HCT116 (cell line): ENCODE results near the gene BBX. TPM values are rescaled to one million over a fixed set of nuclear protein-coding genes. Genes with fewer than 3 reads are reported as not detected.

Source experiments
- ATAC-seq: fragments of 200-7000 bp; cut with Tn5 transposase; 2 replicates; pipeline ENCODE4 v1.9.1; 2020; ENCODE audit warnings: mild to moderate bottlenecking, moderate library complexity
- BruUV-seq: library from RNA; stranded (reverse); fragments of 400-500 nt; replicated peaks from 2 replicates; lab custom pipeline; 2021; lab: Mats Ljungman, UMichigan
- CTCF ChIA-PET: fragments of 300-600 bp; sonication (Branson Sonifier 250); formaldehyde crosslinking; loops from one replicate; lab custom pipeline; 2021; ENCODE audit warnings: antibody characterized with exemption; lab: Charles Lee
- POLR2A ChIA-PET: fragments of 300-600, 350-600 bp; sonication (Branson Sonifier 250); formaldehyde crosslinking; loops from one replicate; lab custom pipeline; 2021; ENCODE audit warnings: antibody characterized with exemption; lab: Charles Lee
- RAD21 ChIA-PET, 2 experiments: fragments of 300-600 bp; sonication (Branson Sonifier 250); formaldehyde crosslinking; loops; one replicate each; lab custom pipeline; 2023; ENCODE audit warnings: low total read pairs in 2 of 2; ENCODE audit not compliant: uncharacterized antibody in 2 of 2, unreplicated experiment in 2 of 2, low non-redundant PET in 1 of 2; lab: Charles Lee
- DNase-seq: peaks from one replicate; pipeline ENCODE4 v3.0.0-alpha.2; 2010; ENCODE audit warnings: low read depth, low spot score
- H2AFZ ChIP-seq: fragments of 200-600 bp; shearing (Covaris generic), sonication (generic); 2 replicates; pipeline ENCODE4 v1.6.1; 2017; ENCODE audit warnings: low read depth, mixed run types, mixed read lengths, antibody characterized with exemption, low read length; ENCODE audit not compliant: poor library complexity, severe bottlenecking
- H3K27ac ChIP-seq: 2 replicates; pipeline ENCODE4 v1.5.1; 2012; ENCODE audit warnings: low read depth, low read length
- H3K27me3 ChIP-seq: fragments of 200-600 bp; sonication (generic); 2 replicates; pipeline ENCODE4 v1.6.1; 2016; ENCODE audit warnings: mixed run types, low read length, mixed read lengths; ENCODE audit not compliant: insufficient read depth
- H3K36me3 ChIP-seq, 2 experiments: fragments of 200-500 bp in 1 of 2; fragments of 200-600 bp in 1 of 2; sonication (Bioruptor generic) in 1 of 2; sonication (generic) in 1 of 2; 2 replicates each; pipeline versions ENCODE4 v1.5.1 to v1.6.1; 2014 to 2016; ENCODE audit warnings: low read length in 2 of 2, inconsistent platforms in 1 of 2, mixed read lengths in 1 of 2, mixed run types in 1 of 2; ENCODE audit not compliant: insufficient read depth in 2 of 2, control insufficient read depth in 1 of 2
- H3K4me1 ChIP-seq, 2 experiments: fragments of 200-600 bp in 1 of 2; sonication (generic) in 1 of 2; 2 replicates each; pipeline versions ENCODE4 v1.5.1 to v1.6.1; 2012 to 2017; ENCODE audit warnings: low read length in 2 of 2, inconsistent platforms in 1 of 2, mild to moderate bottlenecking in 1 of 2, mixed read lengths in 1 of 2, mixed run types in 1 of 2, moderate library complexity in 1 of 2; ENCODE audit not compliant: insufficient read depth in 2 of 2, control insufficient read depth in 1 of 2
- H3K4me2 ChIP-seq: fragments of 200-600 bp; sonication (generic); 2 replicates; pipeline ENCODE4 v1.6.1; 2017; ENCODE audit warnings: mixed run types, low read length, mixed read lengths
- H3K4me3 ChIP-seq, 2 experiments: fragments of 200-600 bp in 1 of 2; sonication (generic) in 1 of 2; replicated peaks in 1 of 2; 2 replicates each; pipeline ENCODE4 v1.5.1; 2011 to 2016; ENCODE audit warnings: low read length in 2 of 2, control low read depth in 1 of 2, low read depth in 1 of 2, mild to moderate bottlenecking in 1 of 2, mixed read lengths in 1 of 2, mixed run types in 1 of 2
- H3K79me2 ChIP-seq: fragments of 200-600 bp; sonication (generic); 2 replicates; pipeline ENCODE4 v1.6.1; 2017; ENCODE audit warnings: mild to moderate bottlenecking, mixed run types, low read length, moderate library complexity, mixed read lengths; ENCODE audit not compliant: insufficient read depth
- H3K9ac ChIP-seq: fragments of 200-600 bp; sonication (generic); 2 replicates; pipeline ENCODE4 v1.6.1; 2016; ENCODE audit warnings: low read length, mixed read lengths
- H3K9me2 ChIP-seq: fragments of 200-600 bp; sonication (generic), shearing (Covaris generic); 2 replicates; pipeline ENCODE4 v1.6.1; 2017; ENCODE audit warnings: mixed run types, mild to moderate bottlenecking, moderate library complexity; ENCODE audit not compliant: insufficient read depth
- H3K9me3 ChIP-seq, 2 experiments: fragments of 200-500 bp in 1 of 2; fragments of 200-600 bp in 1 of 2; sonication (Bioruptor generic) in 1 of 2; sonication (generic) in 1 of 2; 2 replicates each; pipeline ENCODE4 v1.6.1; 2014 to 2017; ENCODE audit warnings: low read length in 2 of 2, mixed read lengths in 2 of 2, inconsistent platforms in 1 of 2, low read depth in 1 of 2, mild to moderate bottlenecking in 1 of 2, mixed run types in 1 of 2, moderate library complexity in 1 of 2; ENCODE audit not compliant: control insufficient read depth in 1 of 2, insufficient read depth in 1 of 2
- H4K20me1 ChIP-seq: fragments of 200-600 bp; sonication (generic), shearing (Covaris generic); 2 replicates; pipeline ENCODE4 v1.6.1; 2017; ENCODE audit warnings: mixed run types, mild to moderate bottlenecking, moderate library complexity; ENCODE audit not compliant: insufficient read depth
- CBX3 ChIP-seq: IDR thresholded peaks from 2 replicates; pipeline ENCODE4 v1.6.1; 2012; ENCODE audit warnings: low read depth
- EGR1 ChIP-seq: IDR thresholded peaks from 2 replicates; pipeline ENCODE4 v1.6.1; 2012; ENCODE audit warnings: low read depth
- ELF1 ChIP-seq: IDR thresholded peaks from 2 replicates; pipeline ENCODE4 v1.6.1; 2012; ENCODE audit warnings: low read depth, borderline replicate concordance
- EZH2 ChIP-seq: fragments of 200-600 bp; sonication (generic); IDR thresholded peaks from 2 replicates; pipeline ENCODE4 v1.6.1; 2017; ENCODE audit warnings: antibody characterized with exemption, mixed run types
- EZH2phosphoT487 ChIP-seq: fragments of 200-600 bp; IDR thresholded peaks from 2 replicates; pipeline ENCODE4 v1.6.1; 2018; ENCODE audit warnings: antibody characterized with exemption, borderline replicate concordance
- SIN3A ChIP-seq: IDR thresholded peaks from 2 replicates; pipeline ENCODE4 v1.6.1; 2012; ENCODE audit warnings: low read depth
- SP1 ChIP-seq: IDR thresholded peaks from 2 replicates; pipeline ENCODE4 v1.6.1; 2012; ENCODE audit warnings: low read depth
- TCF7L2 ChIP-seq: IDR thresholded peaks from 2 replicates; pipeline ENCODE4 v1.7.0; 2011; ENCODE audit warnings: borderline replicate concordance, inconsistent platforms; ENCODE audit not compliant: insufficient read depth, insufficient read length; ENCODE audit errors: extremely low read depth
- ZFX ChIP-seq: fragments of 450-650 bp; IDR thresholded peaks from 2 replicates; pipeline ENCODE4 v1.6.1; 2017
- intact Hi-C: fragments of 100-400 bp; cut with micrococcal nuclease; formaldehyde crosslinking; loops from 2 replicates; pipeline ENCODE4 v1.10.0; 2022
- total RNA-seq: library from RNA; stranded (reverse); gene quantifications from one replicate; pipeline ENCODE4 v1.2.1, GENCODE V29; 2021; ENCODE audit not compliant: unreplicated experiment
- TF ChIP-seq, protein P1 (sequence below): IDR thresholded peaks from 2 replicates; pipeline ENCODE4 v1.6.1; 2012; ENCODE audit warnings: low read depth

Gene BBX
- total RNA-seq, 1 experiment from 2014 or later: 55.6 TPM

DNA sequence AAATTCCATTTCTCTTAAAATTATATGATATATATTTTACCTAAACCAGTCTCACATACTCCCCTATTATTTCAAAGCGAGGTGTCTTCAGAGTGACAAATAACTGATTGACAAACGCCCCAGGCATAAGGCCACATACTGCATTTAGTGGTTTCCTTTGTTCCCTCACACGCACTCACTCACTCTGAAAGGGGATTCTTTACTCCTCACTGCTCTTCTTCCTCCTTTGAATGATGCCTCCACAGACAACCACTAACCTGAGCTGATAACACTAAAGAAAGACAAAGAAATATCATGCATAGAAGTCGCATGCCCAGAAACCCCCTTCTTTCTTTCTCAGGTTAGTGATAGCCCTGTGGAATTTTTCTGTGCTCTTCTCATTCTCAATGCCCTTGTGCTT is 24.1 kb upstream of the BBX start:
- Histone ChIP-seq H3K4me3 (no peak overlapping the region), H3K9me3 (no peaks in the 10 kb centered on the region), H3K79me2 (no peaks in the 10 kb centered on the region), H3K9ac (no peak overlapping the region), H3K4me1 (no peaks in the 10 kb centered on the region), H3K27me3 (no peaks in the 10 kb centered on the region), H4K20me1 (no peaks in the 10 kb centered on the region), H3K9me2 (no peaks in the 10 kb centered on the region), H3K36me3 (no peaks in the 10 kb centered on the region), H2AFZ (no peak overlapping the region), H3K4me2 (no peak overlapping the region), H3K27ac (no peak overlapping the region)
- DNase-seq (no peak), ATAC-seq (no peak)
- no peak for TF ChIP-seq ZFX
- no peak for TF ChIP-seq SIN3A
- ChIA-PET POLR2A (no interaction called here), RAD21 (no interaction called here), CTCF (no interaction called here)
- BruUV-seq: no TSS peak
- intact Hi-C loops: no loop called here

GRCh38 chr3:107506458-107506857 is 16.3 kb upstream of the BBX start:
- no peak for DNase-seq
- POLR2A ChIA-PET: no interaction called here
- intact Hi-C loops: no loop called here

More at GRCh38 chr3:107506458-107506857, 16.3 kb upstream of the BBX start:
- H3K9me2 ChIP-seq: no peaks in the 10 kb centered on the region
- H3K9me3 ChIP-seq: no peaks in the 10 kb centered on the region
- no peak overlapping the region for H3K27ac ChIP-seq
- H4K20me1 ChIP-seq: no peaks in the 10 kb centered on the region
- TF ChIP-seq TCF7L2 (no peak), ZFX (no peak), ELF1 (no peak), CBX3 (no peak), EZH2 (no peak), SP1 (no peak), EGR1 (no peak), EZH2phosphoT487 (no peak)
- TF ChIP-seq, protein P1, sequence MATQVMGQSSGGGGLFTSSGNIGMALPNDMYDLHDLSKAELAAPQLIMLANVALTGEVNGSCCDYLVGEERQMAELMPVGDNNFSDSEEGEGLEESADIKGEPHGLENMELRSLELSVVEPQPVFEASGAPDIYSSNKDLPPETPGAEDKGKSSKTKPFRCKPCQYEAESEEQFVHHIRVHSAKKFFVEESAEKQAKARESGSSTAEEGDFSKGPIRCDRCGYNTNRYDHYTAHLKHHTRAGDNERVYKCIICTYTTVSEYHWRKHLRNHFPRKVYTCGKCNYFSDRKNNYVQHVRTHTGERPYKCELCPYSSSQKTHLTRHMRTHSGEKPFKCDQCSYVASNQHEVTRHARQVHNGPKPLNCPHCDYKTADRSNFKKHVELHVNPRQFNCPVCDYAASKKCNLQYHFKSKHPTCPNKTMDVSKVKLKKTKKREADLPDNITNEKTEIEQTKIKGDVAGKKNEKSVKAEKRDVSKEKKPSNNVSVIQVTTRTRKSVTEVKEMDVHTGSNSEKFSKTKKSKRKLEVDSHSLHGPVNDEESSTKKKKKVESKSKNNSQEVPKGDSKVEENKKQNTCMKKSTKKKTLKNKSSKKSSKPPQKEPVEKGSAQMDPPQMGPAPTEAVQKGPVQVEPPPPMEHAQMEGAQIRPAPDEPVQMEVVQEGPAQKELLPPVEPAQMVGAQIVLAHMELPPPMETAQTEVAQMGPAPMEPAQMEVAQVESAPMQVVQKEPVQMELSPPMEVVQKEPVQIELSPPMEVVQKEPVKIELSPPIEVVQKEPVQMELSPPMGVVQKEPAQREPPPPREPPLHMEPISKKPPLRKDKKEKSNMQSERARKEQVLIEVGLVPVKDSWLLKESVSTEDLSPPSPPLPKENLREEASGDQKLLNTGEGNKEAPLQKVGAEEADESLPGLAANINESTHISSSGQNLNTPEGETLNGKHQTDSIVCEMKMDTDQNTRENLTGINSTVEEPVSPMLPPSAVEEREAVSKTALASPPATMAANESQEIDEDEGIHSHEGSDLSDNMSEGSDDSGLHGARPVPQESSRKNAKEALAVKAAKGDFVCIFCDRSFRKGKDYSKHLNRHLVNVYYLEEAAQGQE: no peak
- no peak for ATAC-seq
- no peaks in the 10 kb centered on the region for H3K27me3 ChIP-seq
- no peak overlapping the region for H2AFZ ChIP-seq
- no TSS peak for BruUV-seq
- RAD21 ChIA-PET: no interaction called here
- H3K4me1 ChIP-seq: no peaks in the 10 kb centered on the region
- H3K79me2 ChIP-seq: no peaks in the 10 kb centered on the region
- H3K4me2 ChIP-seq: no peak overlapping the region
- no peaks in the 10 kb centered on the region for H3K36me3 ChIP-seq
- H3K4me3 ChIP-seq: no peak overlapping the region
- H3K9ac ChIP-seq: no peak overlapping the region
- CTCF ChIA-PET: no interaction called here
